ENCODE results near the gene GSTA4.
A peak's percentile ranks its signal among the peaks of the same experiment; 100 is the strongest.

Gene GSTA4

GRCh38 chr6:52995089-52995912 lies at the start of gene GSTA4:
Gene GSTA4 (minus strand): TSS chr6:52995284. CDS start chr6:52994243, 1,041 bp downstream.
- peak; percentile 95 for DNase-seq (ENCODE audit: low read depth)

- no peak for DNase-seq (ENCODE audit: low read depth)
Observed at GRCh38 chr6:53044572-53044971, 49.5 kb upstream of the GSTA4 start.

GRCh38 chr6:53044071-53044470 lies 49.0 kb upstream of the GSTA4 start:
- DNase-seq (ENCODE audit: low read depth), result no peak

- no peak for DNase-seq (ENCODE audit: low read depth)
Observed at GRCh38 chr6:53043581-53043980, 48.5 kb upstream of the GSTA4 start.

GRCh38 chr6:53042112-53042511 lies 47.0 kb upstream of the GSTA4 start:
- peak; percentile 75 for DNase-seq (ENCODE audit: low read depth)

GRCh38 chr6:53041356-53041755 lies 46.3 kb upstream of the GSTA4 start:
- no peak for DNase-seq (ENCODE audit: low read depth)

- no peak for DNase-seq (ENCODE audit: low read depth)
Observed at GRCh38 chr6:53038596-53038995, 43.5 kb upstream of the GSTA4 start.

- no peak for DNase-seq (ENCODE audit: low read depth)
Observed at GRCh38 chr6:53038141-53038540, 43.1 kb upstream of the GSTA4 start.

GRCh38 chr6:53035549-53036213 lies 40.6 kb upstream of the GSTA4 start:
- no peak for DNase-seq (ENCODE audit: low read depth)

GRCh38 chr6:53033764-53034163 lies 38.7 kb upstream of the GSTA4 start:
- no peak for DNase-seq (ENCODE audit: low read depth)

GRCh38 chr6:53032849-53033248 lies 37.8 kb upstream of the GSTA4 start:
- DNase-seq (ENCODE audit: low read depth), result no peak

GRCh38 chr6:53031281-53031680 lies 36.2 kb upstream of the GSTA4 start:
- no peak for DNase-seq (ENCODE audit: low read depth)

GRCh38 chr6:53029761-53030160 lies 34.7 kb upstream of the GSTA4 start:
- DNase-seq (ENCODE audit: low read depth), result no peak

- no peak for DNase-seq (ENCODE audit: low read depth)
Observed at GRCh38 chr6:53029257-53029656, 34.2 kb upstream of the GSTA4 start.

GRCh38 chr6:53028467-53028866 lies 33.4 kb upstream of the GSTA4 start:
- DNase-seq (ENCODE audit: low read depth), result no peak

GRCh38 chr6:53027131-53027718 lies 32.1 kb upstream of the GSTA4 start:
- no peak for DNase-seq (ENCODE audit: low read depth)

GRCh38 chr6:53026526-53026925 lies 31.4 kb upstream of the GSTA4 start:
- no peak for DNase-seq (ENCODE audit: low read depth)

- DNase-seq (ENCODE audit: low read depth), result no peak
Observed at GRCh38 chr6:53023323-53023722, 28.2 kb upstream of the GSTA4 start.

- no peak for DNase-seq (ENCODE audit: low read depth)
Observed at GRCh38 chr6:53020005-53020744, 25.1 kb upstream of the GSTA4 start.

- no peak for DNase-seq (ENCODE audit: low read depth)
Observed at GRCh38 chr6:53018446-53018845, 23.4 kb upstream of the GSTA4 start.

GRCh38 chr6:53015486-53015885 lies 20.4 kb upstream of the GSTA4 start:
- DNase-seq (ENCODE audit: low read depth), result no peak

GRCh38 chr6:53014744-53015143 lies 19.7 kb upstream of the GSTA4 start:
- no peak for DNase-seq (ENCODE audit: low read depth)

Data from GM04504 (cell line).